ENCODE results near the gene SMARCAD1. TPM values are rescaled to one million over a fixed set of nuclear protein-coding genes. Genes with fewer than 3 reads are reported as not detected.

The SMARCAD1 gene
- total RNA-seq, 2 donors from 2014 or later, result 67.1 to 85.5 TPM

GRCh38 chr4:94253036-94253435, 45.4 kb downstream of the SMARCAD1 start:
- H3K36me3 Mint-ChIP-seq (ENCODE audit: low read depth), result peaks cover 59% of the 10 kb centered on the region
- H3K27ac Mint-ChIP-seq, result no peak overlapping the region
- Histone ChIP-seq H3K9me3 (ENCODE audit: control insufficient read depth, low read length) (no peaks in the 10 kb centered on the region), H3K4me1 (ENCODE audit: control insufficient read depth, insufficient read depth, low read length) (no peaks in the 10 kb centered on the region), H3K27ac (ENCODE audit: low read depth, low read length) (no peak overlapping the region), H3K9ac (ENCODE audit: extremely low read depth, low read length, poor library complexity, severe bottlenecking) (no peak overlapping the region), H3K4me3 (ENCODE audit: low read length) (no peak overlapping the region), H3K36me3 (ENCODE audit: control insufficient read depth, insufficient read depth, low read length) (peaks cover 92% of the 10 kb centered on the region), H3K27me3 (ENCODE audit: control insufficient read depth, insufficient read depth, low read length, poor library complexity, severe bottlenecking) (no peaks in the 10 kb centered on the region)
- peaks cover 2% of the 10 kb centered on the region for H3K4me1 Mint-ChIP-seq
- H3K4me3 Mint-ChIP-seq, result no peak overlapping the region
- no peak for TF ChIP-seq CTCF (conservative IDR thresholded peaks at IDR 0.05)
- DNase-seq, result no peak
- no peaks in the 10 kb centered on the region for H3K9me3 Mint-ChIP-seq
- 96 to 100% methylated on average over 2 to 3 of the region's 3 CpGs for WGBS, 2 experiments (ENCODE audit: insufficient coverage in 1 of 2, insufficient read length in 1 of 2)
- no peaks in the 10 kb centered on the region for H3K27me3 Mint-ChIP-seq (ENCODE audit: insufficient read depth)

GRCh38 chr4:94256144-94256783, 48.6 kb downstream of the SMARCAD1 start:
- H3K36me3 ChIP-seq (ENCODE audit: control insufficient read depth, insufficient read depth, low read length), result peaks cover 90% of the 10 kb centered on the region
- no peaks in the 10 kb centered on the region for H3K4me1 ChIP-seq (ENCODE audit: control insufficient read depth, insufficient read depth, low read length)
- H3K9me3 ChIP-seq (ENCODE audit: control insufficient read depth, low read length), result no peaks in the 10 kb centered on the region
- DNase-seq, result no peak
- H3K9ac ChIP-seq (ENCODE audit: extremely low read depth, low read length, poor library complexity, severe bottlenecking), result no peak overlapping the region
- H3K27me3 Mint-ChIP-seq (ENCODE audit: insufficient read depth), result no peaks in the 10 kb centered on the region
- no peak overlapping the region for H3K27ac ChIP-seq (ENCODE audit: low read depth, low read length)
- peaks cover 2% of the 10 kb centered on the region for H3K4me1 Mint-ChIP-seq
- no peaks in the 10 kb centered on the region for H3K27me3 ChIP-seq (ENCODE audit: control insufficient read depth, insufficient read depth, low read length, poor library complexity, severe bottlenecking)
- no peak overlapping the region for H3K4me3 ChIP-seq (ENCODE audit: low read length)
- no peak overlapping the region for H3K4me3 Mint-ChIP-seq
- TF ChIP-seq CTCF (conservative IDR thresholded peaks at IDR 0.05), result no peak
- WGBS, 2 experiments (ENCODE audit: insufficient coverage in 1 of 2, insufficient read length in 1 of 2), result 89 to 98% methylated on average over 6 to 8 of the region's 8 CpGs
- peaks cover 55% of the 10 kb centered on the region for H3K36me3 Mint-ChIP-seq (ENCODE audit: low read depth)
- H3K9me3 Mint-ChIP-seq, result no peaks in the 10 kb centered on the region
- H3K27ac Mint-ChIP-seq, result peak overlapping the region; percentile 24

GRCh38 chr4:94256828-94257227, 49.2 kb downstream of the SMARCAD1 start:
- no peaks in the 10 kb centered on the region for H3K4me1 ChIP-seq (ENCODE audit: control insufficient read depth, insufficient read depth, low read length)
- H3K36me3 ChIP-seq (ENCODE audit: control insufficient read depth, insufficient read depth, low read length), result peaks cover 91% of the 10 kb centered on the region
- DNase-seq, result no peak
- H3K27me3 Mint-ChIP-seq (ENCODE audit: insufficient read depth), result no peaks in the 10 kb centered on the region
- TF ChIP-seq CTCF (conservative IDR thresholded peaks at IDR 0.05), result peak; percentile 58
- no peak overlapping the region for H3K27ac ChIP-seq (ENCODE audit: low read depth, low read length)
- H3K9me3 ChIP-seq (ENCODE audit: control insufficient read depth, low read length), result no peaks in the 10 kb centered on the region
- no peak overlapping the region for H3K27ac Mint-ChIP-seq
- H3K36me3 Mint-ChIP-seq (ENCODE audit: low read depth), result peaks cover 52% of the 10 kb centered on the region
- H3K9ac ChIP-seq (ENCODE audit: extremely low read depth, low read length, poor library complexity, severe bottlenecking), result no peak overlapping the region
- H3K4me1 Mint-ChIP-seq, result peaks cover 2% of the 10 kb centered on the region
- H3K4me3 Mint-ChIP-seq, result no peak overlapping the region
- H3K27me3 ChIP-seq (ENCODE audit: control insufficient read depth, insufficient read depth, low read length, poor library complexity, severe bottlenecking), result no peaks in the 10 kb centered on the region
- H3K4me3 ChIP-seq (ENCODE audit: low read length), result no peak overlapping the region
- no peaks in the 10 kb centered on the region for H3K9me3 Mint-ChIP-seq

Measured in endodermal cell (in vitro differentiated cells).